GM21528 (cell line): ENCODE measurements around the gene SLC4A4.

Experiments
- ATAC-seq: cut with Tn5 transposase; IDR thresholded peaks from one replicate; pipeline ENCODE4 v1.9.1; 2021; ENCODE audit warnings: mild to moderate bottlenecking, moderate library complexity; ENCODE audit not compliant: unreplicated experiment, low FRiP score

SLC4A4 gene

DNA sequence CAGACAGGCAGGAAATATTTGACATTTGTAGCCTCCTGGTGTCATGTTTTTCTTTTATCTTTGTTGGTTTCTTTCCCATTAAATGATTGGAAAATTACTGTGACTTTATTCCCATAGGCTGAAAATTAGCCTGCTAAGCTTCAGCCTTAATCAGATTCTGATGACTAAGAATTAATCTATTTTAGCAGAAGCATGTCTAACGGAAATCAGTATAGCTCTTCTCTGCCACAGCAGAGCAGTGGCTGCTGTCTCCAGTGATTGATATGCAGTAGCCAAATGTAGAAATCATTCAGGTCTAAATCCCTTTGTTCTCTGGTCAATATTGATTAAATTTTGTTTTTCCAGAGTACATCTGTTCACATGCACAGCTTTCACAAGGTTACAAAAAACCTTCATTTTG is 245.8 kb downstream of the SLC4A4 start:
- ATAC-seq: no peak

DNA sequence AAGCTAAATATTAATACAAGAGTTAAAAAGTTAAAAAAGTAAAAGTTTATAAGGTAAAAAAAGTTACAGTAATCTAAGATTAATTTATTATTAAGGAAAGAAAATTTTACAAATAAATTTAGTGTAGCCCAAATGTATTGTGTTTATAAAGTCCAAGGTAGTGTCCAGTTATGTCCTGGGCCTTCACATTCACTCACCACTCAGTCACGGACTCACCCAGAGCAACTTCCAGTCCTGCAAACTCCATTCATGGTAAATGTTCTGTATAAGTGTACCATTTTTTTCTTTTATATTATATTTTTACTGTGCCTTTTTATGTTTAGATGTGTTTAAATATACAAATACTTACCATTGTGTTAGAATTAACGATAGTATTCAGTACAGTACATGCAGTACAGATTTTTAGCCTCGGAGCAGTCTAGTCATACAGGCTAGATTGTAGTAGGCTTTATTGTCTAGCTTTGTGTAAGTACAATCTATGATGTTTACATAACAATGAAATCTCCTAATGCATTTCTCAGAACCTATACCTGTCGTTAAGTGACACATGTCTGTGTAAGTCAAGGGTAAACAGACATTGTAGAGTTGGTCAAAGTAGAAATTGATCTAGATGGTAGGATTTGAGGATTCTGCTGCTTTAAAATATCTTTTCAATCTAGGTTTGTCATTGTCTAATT is 247.4 kb downstream of the SLC4A4 start:
- no peak for ATAC-seq

DNA sequence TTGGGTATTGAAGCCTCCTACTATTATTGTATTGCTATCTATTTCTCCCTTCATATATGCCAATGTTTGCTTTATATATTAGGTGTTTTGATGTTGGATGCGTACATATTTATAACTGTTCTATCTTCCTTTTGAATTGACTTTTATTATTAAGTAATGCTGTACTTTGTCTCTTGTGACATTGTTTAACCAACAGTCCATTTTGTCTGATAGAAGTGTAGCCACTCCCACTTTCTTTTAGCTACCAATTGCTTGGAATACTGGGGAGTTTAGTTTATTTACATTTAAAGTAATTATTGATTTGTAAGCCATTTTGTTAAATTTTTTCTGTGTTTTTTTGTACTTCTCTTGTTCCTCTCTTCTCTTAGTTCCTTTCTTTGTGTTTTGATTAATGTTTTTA is 249.2 kb downstream of the SLC4A4 start:
- no peak for ATAC-seq

DNA sequence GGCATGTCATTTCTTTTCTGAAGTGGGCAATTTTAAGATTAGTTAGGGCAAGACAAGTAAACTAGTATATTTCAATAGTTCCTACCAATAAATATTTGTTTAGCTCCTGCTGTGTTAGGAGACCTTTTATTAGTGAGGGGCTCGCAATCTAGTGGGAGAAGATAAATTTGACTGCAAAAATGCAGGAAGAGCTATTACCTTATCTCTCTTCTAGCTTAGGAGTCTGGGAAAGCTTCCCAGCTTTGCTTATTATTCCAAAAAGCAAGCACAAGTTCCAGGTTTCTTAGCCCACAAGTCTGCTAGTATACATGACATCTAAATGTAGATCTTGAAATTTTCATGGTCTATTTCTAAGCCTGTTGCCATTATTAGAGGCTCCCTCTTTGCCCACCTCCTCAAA is 254.0 kb downstream of the SLC4A4 start:
- no peak for ATAC-seq

DNA sequence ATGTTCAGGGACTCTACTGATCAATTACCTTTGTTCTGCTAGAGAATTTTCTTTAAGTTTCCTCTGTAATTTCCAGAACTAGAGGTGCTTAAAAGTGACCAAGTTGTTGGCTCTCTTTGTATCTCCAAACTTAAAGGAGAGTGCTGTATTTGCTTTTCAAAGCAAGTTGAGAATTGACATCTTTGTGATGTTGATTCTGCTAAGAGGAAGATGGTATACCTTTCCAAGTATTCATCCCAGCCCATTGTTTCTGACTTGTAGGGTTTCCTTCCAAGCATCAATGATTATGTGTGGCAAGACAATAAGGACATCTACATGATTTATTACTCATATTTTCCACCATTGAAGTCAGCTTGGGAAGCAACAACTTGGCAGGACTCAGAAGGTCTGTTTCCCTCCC is 254.5 kb downstream of the SLC4A4 start:
- no peak for ATAC-seq

DNA sequence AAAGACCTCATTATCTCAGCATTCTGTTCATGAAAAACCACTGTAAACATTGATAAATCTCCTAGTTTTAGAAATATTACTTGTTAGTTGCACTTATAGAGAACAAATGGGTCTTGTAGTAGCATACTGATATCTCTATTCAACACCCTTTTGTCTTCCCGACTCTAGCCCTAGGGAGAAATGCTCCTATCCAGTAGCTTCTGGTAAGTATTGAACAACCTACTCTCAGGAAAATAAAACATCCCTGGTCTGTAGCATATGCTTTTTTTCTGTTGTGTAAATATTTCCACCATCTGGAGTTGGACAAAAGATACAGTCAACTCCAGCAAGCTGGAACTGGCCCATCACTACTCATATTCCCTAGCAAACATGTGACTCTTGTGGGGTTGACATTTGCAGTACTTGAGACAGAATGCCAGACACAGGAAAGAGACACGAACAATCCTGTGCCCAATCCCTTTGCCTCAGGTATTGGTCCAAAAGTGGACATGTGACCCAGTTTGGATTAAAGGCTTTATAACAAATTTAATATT is 256.8 kb downstream of the SLC4A4 start:
- no peak for ATAC-seq

DNA sequence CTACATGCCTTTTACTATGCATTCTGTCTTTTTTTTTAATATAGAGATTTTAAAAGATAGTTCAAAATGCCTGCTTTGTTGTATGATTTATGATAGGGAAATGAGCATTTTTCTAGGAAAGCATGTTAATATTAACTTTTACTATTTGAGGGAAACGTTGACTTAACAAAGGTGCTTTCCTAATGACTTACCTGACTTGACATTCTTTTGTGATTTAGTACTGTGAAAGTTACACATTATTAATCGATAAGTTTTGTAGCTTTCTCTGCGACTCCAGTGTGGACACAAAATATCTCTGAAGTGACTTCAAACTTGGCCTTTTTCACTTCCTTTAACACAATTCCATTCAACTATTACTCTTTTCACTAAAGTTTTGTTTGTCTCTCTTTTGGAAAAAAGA is 260.8 kb downstream of the SLC4A4 start:
- no peak for ATAC-seq

DNA sequence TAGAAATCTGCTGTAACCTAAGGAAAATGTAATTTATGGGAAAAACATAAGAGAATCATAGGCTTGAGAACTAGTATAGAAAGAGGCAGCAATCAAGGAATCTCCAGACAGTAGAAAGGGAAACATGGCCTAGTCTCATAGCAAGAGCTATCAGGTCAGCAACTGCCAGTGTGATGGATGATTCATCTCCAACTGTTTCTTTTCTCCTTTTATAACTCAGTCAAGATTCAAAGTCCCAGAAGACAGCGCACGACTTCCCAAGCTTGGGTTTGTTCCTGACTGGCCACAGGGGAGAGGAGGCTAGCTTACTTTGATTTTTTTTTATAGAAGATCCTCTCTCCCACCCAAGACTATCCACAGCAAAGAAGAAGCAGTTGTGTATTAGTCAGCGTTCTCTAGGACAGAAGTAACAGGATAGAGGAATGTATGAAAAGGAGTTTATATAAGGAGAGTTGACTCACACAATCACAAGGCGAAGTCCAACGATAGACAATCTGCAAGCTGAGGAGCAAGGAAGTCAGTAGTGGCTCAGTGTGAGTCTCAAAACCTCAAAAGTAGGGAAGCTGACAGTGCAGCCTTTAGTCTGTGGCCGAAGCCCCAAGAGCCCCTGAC is 263.6 kb downstream of the SLC4A4 start:
- ATAC-seq: no peak

DNA sequence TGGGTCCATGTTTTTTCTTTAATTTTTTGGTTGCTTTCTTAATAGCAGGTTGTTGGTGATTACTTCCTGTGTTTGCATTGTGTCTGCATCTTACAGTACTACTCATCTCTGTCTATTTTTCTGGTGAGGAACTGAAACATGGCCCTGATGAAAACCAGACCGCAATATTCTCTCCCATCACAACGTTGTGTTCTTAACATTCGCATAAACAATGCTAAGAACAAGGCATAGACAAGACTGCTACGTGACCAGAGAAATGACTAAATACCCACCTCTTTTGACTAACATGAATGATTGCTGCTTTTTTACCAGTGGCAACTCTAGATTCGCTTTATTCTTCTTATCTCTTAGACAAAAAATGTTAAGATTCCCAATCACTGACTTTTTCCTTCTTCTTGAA is 266.0 kb downstream of the SLC4A4 start:
- ATAC-seq: peak; percentile 95

DNA sequence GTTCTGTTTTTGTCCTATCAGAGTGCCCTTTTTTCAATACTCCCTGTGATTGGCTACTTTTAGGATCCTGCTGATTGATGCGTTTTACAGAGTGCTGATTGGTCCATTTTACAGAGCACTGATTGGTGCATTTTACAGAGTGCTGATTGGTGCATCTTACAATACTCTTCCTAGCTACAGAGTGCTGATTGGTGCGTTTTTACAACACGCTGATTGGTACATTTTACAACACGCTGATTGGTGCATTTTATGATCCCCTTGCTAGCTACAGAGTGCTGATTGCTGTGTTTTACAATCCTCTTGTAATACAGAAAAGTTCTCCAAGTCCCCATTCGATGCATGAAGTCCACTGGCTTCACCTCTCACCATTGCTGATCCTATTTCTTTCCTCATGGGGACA is 268.3 kb downstream of the SLC4A4 start:
- ATAC-seq: no peak

DNA sequence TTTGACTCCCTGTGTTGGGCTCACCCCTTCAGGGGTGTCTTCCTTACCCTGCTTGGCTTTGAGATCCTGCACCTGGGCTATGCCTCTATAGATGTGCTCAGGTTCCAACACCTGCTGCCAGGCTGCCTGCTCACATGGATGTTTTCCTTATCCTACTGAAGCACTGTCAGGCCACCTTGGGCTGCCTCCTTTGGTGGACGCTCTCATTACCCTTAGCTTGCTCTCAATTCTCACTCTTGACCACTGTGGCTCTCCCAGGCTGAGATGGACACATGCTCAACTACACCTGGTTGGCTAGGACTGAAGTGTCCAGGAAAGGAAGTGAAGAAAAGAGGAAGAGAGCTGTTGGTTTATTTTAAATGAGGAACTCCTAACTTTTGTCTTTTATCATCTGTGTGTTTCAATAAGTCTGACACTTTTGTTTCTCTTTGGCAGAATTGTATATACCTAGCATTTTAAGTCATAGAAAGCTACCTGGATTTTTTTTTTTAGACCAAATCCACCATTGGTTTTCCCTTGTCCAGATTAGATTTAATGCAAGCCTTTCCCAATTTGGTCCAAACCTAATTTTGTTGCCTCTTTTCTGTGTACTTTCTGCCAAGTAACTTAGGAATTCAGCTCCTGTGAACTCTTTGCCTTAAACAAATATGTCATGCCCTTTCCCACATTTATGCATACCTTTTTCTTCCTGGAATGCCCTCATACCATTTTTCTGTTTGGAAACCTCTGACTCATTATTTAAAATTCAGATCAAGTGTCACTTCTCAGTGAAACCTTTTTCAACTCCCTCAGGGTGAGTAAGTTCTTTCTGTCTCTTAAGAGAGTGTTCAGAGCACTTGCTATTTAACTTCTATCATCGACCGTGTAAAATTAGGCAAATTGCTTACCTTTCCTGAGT is 269.2 kb downstream of the SLC4A4 start:
- ATAC-seq: no peak

DNA sequence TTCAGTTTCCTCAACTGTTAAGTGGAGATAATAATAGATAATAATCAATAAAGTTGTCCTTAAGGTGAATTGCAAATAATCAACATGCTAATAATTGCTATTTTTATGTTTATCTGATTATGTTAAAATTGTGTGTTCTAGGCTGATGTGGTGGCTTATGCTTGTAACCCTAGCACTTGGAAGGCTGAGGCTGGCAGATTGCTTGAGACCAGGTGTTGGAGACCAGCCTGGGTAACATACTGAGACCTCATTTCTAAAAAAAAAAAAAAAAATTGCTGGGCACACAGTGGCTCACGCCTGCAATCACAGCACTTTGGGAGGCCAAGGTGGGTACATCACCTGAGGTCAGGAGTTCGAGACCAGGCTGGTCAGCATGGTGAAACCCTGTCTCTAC is 269.9 kb downstream of the SLC4A4 start:
- no peak for ATAC-seq

DNA sequence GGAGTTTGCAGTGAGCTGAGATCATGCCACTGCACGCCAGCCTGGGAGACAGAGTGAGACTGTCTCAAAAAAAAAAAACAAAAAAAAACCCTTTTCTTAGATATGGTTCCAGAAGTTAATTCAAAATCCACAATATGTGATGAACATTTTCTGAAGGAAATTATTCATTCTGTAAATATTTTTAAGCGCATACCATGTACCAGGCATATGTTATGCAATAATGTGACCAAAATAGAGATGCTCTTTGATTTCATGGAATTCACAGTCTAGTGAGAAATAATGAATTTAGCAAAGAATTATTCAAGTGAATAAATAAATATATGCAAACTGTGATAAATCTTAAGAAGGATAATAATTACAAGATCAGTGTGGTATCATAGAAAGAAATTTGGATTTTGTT is 270.3 kb downstream of the SLC4A4 start:
- no peak for ATAC-seq

DNA sequence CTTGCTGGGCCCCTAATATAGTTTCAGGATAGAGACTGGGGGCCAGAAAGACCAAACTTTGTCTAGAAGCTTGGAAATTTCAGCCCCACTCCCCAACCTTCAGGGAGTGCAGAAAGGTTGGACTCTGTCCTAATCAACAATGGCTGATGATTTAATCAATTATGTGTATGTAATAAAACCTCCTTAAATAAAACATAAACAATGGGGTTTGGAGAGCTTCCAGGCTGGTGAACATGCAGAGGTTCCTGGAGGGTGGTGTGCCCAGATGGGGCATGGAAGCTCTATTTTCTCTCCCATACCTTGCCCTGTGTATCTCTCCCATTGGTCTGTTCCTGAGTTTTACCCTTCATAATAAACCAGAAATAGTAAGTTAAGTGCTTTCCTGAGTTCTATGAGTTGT is 270.8 kb downstream of the SLC4A4 start:
- no peak for ATAC-seq

DNA sequence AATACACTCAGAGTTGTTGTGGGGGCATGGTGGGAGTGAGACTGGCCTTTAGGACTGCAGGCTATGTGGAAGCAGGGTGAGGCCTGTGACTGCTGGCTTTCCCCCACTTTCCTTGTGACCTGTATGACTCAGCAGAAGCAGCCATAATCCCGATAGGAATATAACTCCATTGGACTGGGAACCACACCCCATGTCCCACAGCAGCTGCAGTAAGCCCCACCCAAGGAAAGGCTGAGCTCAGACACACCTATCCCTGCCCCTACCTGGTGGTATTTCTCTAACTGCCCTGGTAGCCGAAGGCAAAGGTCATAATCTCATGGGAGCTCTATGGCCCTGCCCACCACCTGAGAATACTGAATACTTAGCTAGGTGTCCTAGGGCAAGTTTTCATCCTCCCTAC is 275.8 kb downstream of the SLC4A4 start:
- ATAC-seq: no peak

DNA sequence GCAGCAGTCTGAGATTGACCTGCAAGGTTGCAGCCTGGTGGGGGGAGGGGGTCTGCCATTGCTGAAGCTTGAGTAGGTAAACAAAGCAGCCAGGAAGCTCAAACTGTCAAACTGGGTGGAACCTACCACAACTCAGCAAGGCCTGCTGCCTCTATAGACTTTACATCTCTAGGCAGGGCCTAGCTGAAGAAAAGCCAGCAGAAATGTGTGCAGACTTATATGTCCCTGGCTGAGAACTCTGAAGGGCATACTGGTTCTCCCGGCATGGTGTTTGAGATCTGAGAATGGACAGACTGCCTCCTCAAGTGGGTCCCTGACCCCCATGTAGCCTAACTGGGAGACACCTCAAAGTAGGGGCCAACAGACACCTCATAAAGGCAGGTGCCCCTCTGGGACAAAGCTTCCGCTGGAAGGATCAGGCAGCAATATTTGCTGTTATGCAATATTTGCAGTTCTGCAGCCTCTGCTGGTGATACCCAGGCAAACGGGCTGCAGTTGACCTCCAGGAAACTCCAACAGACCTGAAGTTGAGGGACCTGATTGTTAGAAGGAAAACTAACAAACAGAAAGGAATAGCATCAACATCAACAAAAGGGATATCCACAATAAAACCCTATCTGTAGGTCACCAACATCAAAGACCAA is 277.5 kb downstream of the SLC4A4 start:
- no peak for ATAC-seq
